ENCODE data around the gene CACNG8. TPM values are rescaled to one million over a fixed set of nuclear protein-coding genes. Genes with fewer than 3 reads are reported as not detected.

CACNG8 gene
- total and polyA plus RNA-seq, 8 donors: under 0.01 to 0.45 (median 0.01) TPM; not detected in 4

- WGBS, 5 donors: 76 to 83% (median 81%) methylated on average over 5 of the region's 5 CpGs
- Histone ChIP-seq H3K4me3 (no peak overlapping the region), H3K27ac (no peak overlapping the region), H3K4me1 (peaks cover 5 to 20% (median 12%) of the 10 kb centered on the region in 4 donors), H3K36me3 (no peaks in the 10 kb centered on the region), H3K9me3 (no peaks in the 10 kb centered on the region), H3K27me3 (peaks cover 17 to 89% (median 59%) of the 10 kb centered on the region in 3 donors)
- no peak for DNase-seq
- intact Hi-C loops (cut with DNase I; ENCODE audit: low total_unique reads): no loop called here
- TF ChIP-seq POLR2AphosphoS5 (IDR thresholded peaks at IDR 0.05) (no peak), CTCF (IDR thresholded peaks at IDR 0.05) (no peak), POLR2A (IDR thresholded peaks at IDR 0.05) (no peak), EP300 (IDR thresholded peaks at IDR 0.05) (no peak)
Measured at GRCh38 chr19:53994811-53995210, 32.1 kb downstream of the CACNG8 start.

GRCh38 chr19:53998223-53998622 is 35.5 kb downstream of the CACNG8 start:
- TF ChIP-seq POLR2A (IDR thresholded peaks at IDR 0.05) (no peak), EP300 (IDR thresholded peaks at IDR 0.05) (no peak), CTCF (IDR thresholded peaks at IDR 0.05) (no peak), POLR2AphosphoS5 (IDR thresholded peaks at IDR 0.05) (no peak)
- intact Hi-C loops (cut with DNase I; ENCODE audit: low total_unique reads): no loop called here
- 41 to 56% (median 49%) methylated on average over 7 of the region's 7 CpGs for WGBS, 5 donors
- no peak for DNase-seq
- Histone ChIP-seq H3K27me3 (peaks cover 6 to 86% (median 44%) of the 10 kb centered on the region in 3 donors), H3K36me3 (no peaks in the 10 kb centered on the region), H3K9me3 (no peaks in the 10 kb centered on the region), H3K27ac (no peak overlapping the region), H3K4me3 (no peak overlapping the region), H3K4me1 (no peaks in the 10 kb centered on the region)

GRCh38 chr19:53999694-54000093 is 37.0 kb downstream of the CACNG8 start:
- Histone ChIP-seq H3K4me1 (no peaks in the 10 kb centered on the region), H3K4me3 (no peak overlapping the region), H3K9me3 (no peaks in the 10 kb centered on the region), H3K36me3 (no peaks in the 10 kb centered on the region), H3K27me3 (peaks cover 0 to 85% (median 37%) of the 10 kb centered on the region in 3 donors), H3K27ac (no peak overlapping the region)
- intact Hi-C loops (cut with DNase I; ENCODE audit: low total_unique reads): no loop called here
- TF ChIP-seq POLR2AphosphoS5 (IDR thresholded peaks at IDR 0.05) (no peak), POLR2A (IDR thresholded peaks at IDR 0.05) (no peak), EP300 (IDR thresholded peaks at IDR 0.05) (no peak), CTCF (IDR thresholded peaks at IDR 0.05) (no peak)
- no peak for DNase-seq
- 69 to 80% (median 78%) methylated on average over 3 to 5 of the region's 5 CpGs for WGBS, 5 donors

- DNase-seq: no peak
- intact Hi-C loops (cut with DNase I; ENCODE audit: low total_unique reads): no loop called here
- Histone ChIP-seq H3K27ac (no peak overlapping the region), H3K27me3 (peaks cover 0 to 75% (median 27%) of the 10 kb centered on the region in 3 donors), H3K4me3 (no peak overlapping the region), H3K36me3 (no peaks in the 10 kb centered on the region), H3K9me3 (no peaks in the 10 kb centered on the region), H3K4me1 (no peaks in the 10 kb centered on the region)
- 79 to 93% (median 87%) methylated on average over 2 of the region's 2 CpGs for WGBS, 5 donors
- TF ChIP-seq POLR2AphosphoS5 (IDR thresholded peaks at IDR 0.05) (no peak), EP300 (IDR thresholded peaks at IDR 0.05) (no peak), POLR2A (IDR thresholded peaks at IDR 0.05) (no peak), CTCF (IDR thresholded peaks at IDR 0.05) (no peak)
Measured at GRCh38 chr19:54001496-54001895, 38.8 kb downstream of the CACNG8 start.

All from stomach (tissue), 9 donors.